DOHH2 (cell line): ENCODE results near the gene CERS3.

Experiments
- CTCF ChIP-seq: fragments of 200-600 bp; sonication (generic); IDR thresholded peaks from one replicate; pipeline ENCODE4 v1.5.1; 2014; ENCODE audit warnings: antibody characterized with exemption, mild to moderate bottlenecking, low read depth, low read length; ENCODE audit not compliant: poor library complexity, severe bottlenecking
- EZH2phosphoT487 ChIP-seq: fragments of 200-600 bp; sonication (generic); IDR thresholded peaks from 2 replicates; pipeline ENCODE4 v1.6.1; 2017; ENCODE audit warnings: borderline replicate concordance, mild to moderate bottlenecking, antibody characterized with exemption, low read length, moderate library complexity, mixed read lengths

- TF ChIP-seq CTCF (no peak), EZH2phosphoT487 (no peak)
These were observed 24.7 kb upstream of the CERS3 start for GRCh38 chr15:100553468-100553867.
